ENCODE data around the gene ACADS. TPM values are rescaled to one million over a fixed set of nuclear protein-coding genes. Genes with fewer than 3 reads are reported as not detected.

The ACADS gene
- total and polyA plus RNA-seq, 9 of the 15 experiments (the other 6 are each of a cell fraction or from before 2014, with no cell fraction given) = 0.06 to 20.3 (median 8.8) TPM

DNA sequence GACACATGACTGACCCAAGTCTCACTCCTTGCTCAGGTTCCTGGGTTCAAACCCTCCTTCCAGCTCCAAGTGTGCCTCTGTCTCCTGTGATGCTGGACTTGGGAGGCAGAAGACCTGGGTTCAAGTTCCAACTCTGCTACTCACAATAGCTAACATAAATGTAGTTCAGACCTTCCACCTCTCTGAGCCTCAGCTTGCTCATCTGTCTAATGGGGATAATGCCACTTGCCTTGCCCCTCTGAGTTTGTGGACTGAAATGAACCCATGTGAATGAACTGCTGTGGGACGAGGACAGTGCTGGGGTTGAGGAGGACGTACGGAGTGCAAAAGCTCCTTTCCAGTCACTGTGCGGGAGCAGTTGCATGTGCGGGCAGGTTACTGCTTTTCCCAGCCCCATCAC lies 40.9 kb downstream of the ACADS start:
- ChIA-PET CTCF (ENCODE audit: low intra/inter-chr PET ratio) (no interaction called here), POLR2A (no interaction called here)
- Histone ChIP-seq H3K27me3 (ENCODE audit: control insufficient read depth in 2 of 2, insufficient read depth in 2 of 2, low read length in 2 of 2) (no peaks in the 10 kb centered on the region), H3K79me2 (ENCODE audit: control insufficient read depth, insufficient read depth, low read length) (no peaks in the 10 kb centered on the region), H3K4me1 (replicated peaks in 1 of 2; ENCODE audit: control insufficient read depth in 2 of 2, insufficient read depth in 2 of 2, low read length in 2 of 2) (peaks cover 0 to 5% of the 10 kb centered on the region in 2 experiments; a peak in 2 of 5 replicates), H4K20me1 (replicated peaks; ENCODE audit: control insufficient read depth, insufficient read depth, low read length) (no peaks in the 10 kb centered on the region), H3K27ac (ENCODE audit: extremely low read depth, low read depth, low read length) (no peak overlapping the region), H3K9me3 (replicated peaks; ENCODE audit: control insufficient read depth, insufficient read depth, low read depth, low read length) (no peaks in the 10 kb centered on the region), H3K4me3 (no peak overlapping the region), H3K36me3 (ENCODE audit: control insufficient read depth, insufficient read depth, low read length) (peaks cover 52% of the 10 kb centered on the region), H3K9me1 (ENCODE audit: control insufficient read depth, insufficient read depth, low read length) (no peaks in the 10 kb centered on the region), H3K4me2 (ENCODE audit: insufficient read depth, low read length) (no peak overlapping the region), H2AFZ (ENCODE audit: low read depth, low read length) (no peak overlapping the region), H3K9ac (ENCODE audit: insufficient read depth in 1 of 2, low read depth in 2 of 2, low read length in 2 of 2) (no peak overlapping the region)
- no TSS peak for BruUV-seq (replicated peaks)
- intact Hi-C loops (cut with micrococcal nuclease) (no loop called here), in situ Hi-C loops (cut with MboI) (no loop called here)
- ATAC-seq (no peak), DNase-seq (ENCODE audit: extremely low read depth in 1 of 4, low spot score in 3 of 4) (no peak), FAIRE-seq (no peak)
- TF ChIP-seq CHD4 (IDR thresholded peaks at IDR 0.05; ENCODE audit: insufficient read depth, insufficient replicate concordance, low read depth, low read length, poor library complexity, severe bottlenecking) (no peak), ZNF239 (CRISPR knock-in tag; IDR thresholded peaks at IDR 0.05) (no peak), RBM25 (IDR thresholded peaks at IDR 0.05; ENCODE audit: low read depth, low read length, severe bottlenecking) (peak; percentile 61), BCOR (IDR thresholded peaks at IDR 0.05) (0 out of 2 replicates have a peak, but pooled peaks have one; percentile 18)
- WGBS (ENCODE audit: insufficient coverage, low coverage, missing lambda C conversion rate) = 88% methylated on average over 5 of the region's 5 CpGs

Measured in K562 (cell line).